ENCODE data around the gene PTCD1.

GRCh38 chr7:99409192-99409572, 29.4 kb downstream of the PTCD1 start:
- TF ChIP-seq, protein P1, sequence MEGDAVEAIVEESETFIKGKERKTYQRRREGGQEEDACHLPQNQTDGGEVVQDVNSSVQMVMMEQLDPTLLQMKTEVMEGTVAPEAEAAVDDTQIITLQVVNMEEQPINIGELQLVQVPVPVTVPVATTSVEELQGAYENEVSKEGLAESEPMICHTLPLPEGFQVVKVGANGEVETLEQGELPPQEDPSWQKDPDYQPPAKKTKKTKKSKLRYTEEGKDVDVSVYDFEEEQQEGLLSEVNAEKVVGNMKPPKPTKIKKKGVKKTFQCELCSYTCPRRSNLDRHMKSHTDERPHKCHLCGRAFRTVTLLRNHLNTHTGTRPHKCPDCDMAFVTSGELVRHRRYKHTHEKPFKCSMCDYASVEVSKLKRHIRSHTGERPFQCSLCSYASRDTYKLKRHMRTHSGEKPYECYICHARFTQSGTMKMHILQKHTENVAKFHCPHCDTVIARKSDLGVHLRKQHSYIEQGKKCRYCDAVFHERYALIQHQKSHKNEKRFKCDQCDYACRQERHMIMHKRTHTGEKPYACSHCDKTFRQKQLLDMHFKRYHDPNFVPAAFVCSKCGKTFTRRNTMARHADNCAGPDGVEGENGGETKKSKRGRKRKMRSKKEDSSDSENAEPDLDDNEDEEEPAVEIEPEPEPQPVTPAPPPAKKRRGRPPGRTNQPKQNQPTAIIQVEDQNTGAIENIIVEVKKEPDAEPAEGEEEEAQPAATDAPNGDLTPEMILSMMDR (IDR thresholded peaks at IDR 0.05), result no peak
- TF ChIP-seq POLR2A (IDR thresholded peaks at IDR 0.05), result no peak
- no peak for TF ChIP-seq POLR2AphosphoS5 (IDR thresholded peaks at IDR 0.05; ENCODE audit: insufficient read depth in 1 of 2, low read depth in 1 of 2)

Data from vagina (tissue), 2 donors.